ENCODE measurements around the gene PHF21A. TPM values are rescaled to one million over a fixed set of nuclear protein-coding genes. Genes with fewer than 3 reads are reported as not detected.

The PHF21A gene
- total and polyA plus RNA-seq, 4 donors: 3.6 to 8.5 (median 6.2) TPM

DNA sequence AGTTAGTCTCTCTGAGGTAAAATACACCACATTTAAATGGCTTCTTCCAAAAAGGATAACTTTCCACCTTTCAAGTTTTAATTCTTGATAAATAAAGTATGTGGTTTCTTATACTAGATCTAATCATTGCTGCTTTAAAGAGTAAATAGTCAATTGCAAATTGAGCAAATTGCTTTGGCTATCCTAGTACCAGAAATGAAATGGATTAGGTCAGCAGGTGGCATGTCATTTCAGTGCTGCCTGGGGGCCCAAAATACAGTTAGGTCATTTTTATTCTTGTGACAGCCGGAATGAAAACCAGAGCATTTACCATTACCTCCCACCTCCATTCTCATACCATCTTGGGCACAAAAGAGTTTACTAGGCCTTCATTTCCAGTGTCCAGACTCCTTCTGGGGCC, 70.2 kb downstream of the PHF21A start:
- no peak overlapping the region for H3K4me3 ChIP-seq (ENCODE audit: low read depth in 1 of 3, low read length in 3 of 3)
- WGBS: 100% methylated on average over 1 of the region's 1 CpG
- TF ChIP-seq, protein P1, sequence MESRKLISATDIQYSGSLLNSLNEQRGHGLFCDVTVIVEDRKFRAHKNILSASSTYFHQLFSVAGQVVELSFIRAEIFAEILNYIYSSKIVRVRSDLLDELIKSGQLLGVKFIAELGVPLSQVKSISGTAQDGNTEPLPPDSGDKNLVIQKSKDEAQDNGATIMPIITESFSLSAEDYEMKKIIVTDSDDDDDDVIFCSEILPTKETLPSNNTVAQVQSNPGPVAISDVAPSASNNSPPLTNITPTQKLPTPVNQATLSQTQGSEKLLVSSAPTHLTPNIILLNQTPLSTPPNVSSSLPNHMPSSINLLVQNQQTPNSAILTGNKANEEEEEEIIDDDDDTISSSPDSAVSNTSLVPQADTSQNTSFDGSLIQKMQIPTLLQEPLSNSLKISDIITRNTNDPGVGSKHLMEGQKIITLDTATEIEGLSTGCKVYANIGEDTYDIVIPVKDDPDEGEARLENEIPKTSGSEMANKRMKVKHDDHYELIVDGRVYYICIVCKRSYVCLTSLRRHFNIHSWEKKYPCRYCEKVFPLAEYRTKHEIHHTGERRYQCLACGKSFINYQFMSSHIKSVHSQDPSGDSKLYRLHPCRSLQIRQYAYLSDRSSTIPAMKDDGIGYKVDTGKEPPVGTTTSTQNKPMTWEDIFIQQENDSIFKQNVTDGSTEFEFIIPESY (IDR thresholded peaks at IDR 0.05): no peak
- TF ChIP-seq RAD21 (IDR thresholded peaks at IDR 0.05) (no peak), EGR1 (IDR thresholded peaks at IDR 0.05; ENCODE audit: low read depth in 2 of 2) (no peak), YY1 (IDR thresholded peaks at IDR 0.05) (no peak), ATF3 (IDR thresholded peaks at IDR 0.05) (no peak), HNF4A (conservative IDR thresholded peaks at IDR 0.05) (no peak), TAF1 (conservative IDR thresholded peaks at IDR 0.05) (no peak), REST (IDR thresholded peaks at IDR 0.05) (no peak), JUND (IDR thresholded peaks at IDR 0.05) (no peak), RXRA (IDR thresholded peaks at IDR 0.05) (no peak), MAX (IDR thresholded peaks at IDR 0.05) (no peak), HNF4G (IDR thresholded peaks at IDR 0.05) (no peak), NR2F2 (IDR thresholded peaks at IDR 0.05) (no peak), FOXA1 (IDR thresholded peaks at IDR 0.05) (no peak), SP1 (IDR thresholded peaks at IDR 0.05) (no peak)
- TF ChIP-seq, protein P2, sequence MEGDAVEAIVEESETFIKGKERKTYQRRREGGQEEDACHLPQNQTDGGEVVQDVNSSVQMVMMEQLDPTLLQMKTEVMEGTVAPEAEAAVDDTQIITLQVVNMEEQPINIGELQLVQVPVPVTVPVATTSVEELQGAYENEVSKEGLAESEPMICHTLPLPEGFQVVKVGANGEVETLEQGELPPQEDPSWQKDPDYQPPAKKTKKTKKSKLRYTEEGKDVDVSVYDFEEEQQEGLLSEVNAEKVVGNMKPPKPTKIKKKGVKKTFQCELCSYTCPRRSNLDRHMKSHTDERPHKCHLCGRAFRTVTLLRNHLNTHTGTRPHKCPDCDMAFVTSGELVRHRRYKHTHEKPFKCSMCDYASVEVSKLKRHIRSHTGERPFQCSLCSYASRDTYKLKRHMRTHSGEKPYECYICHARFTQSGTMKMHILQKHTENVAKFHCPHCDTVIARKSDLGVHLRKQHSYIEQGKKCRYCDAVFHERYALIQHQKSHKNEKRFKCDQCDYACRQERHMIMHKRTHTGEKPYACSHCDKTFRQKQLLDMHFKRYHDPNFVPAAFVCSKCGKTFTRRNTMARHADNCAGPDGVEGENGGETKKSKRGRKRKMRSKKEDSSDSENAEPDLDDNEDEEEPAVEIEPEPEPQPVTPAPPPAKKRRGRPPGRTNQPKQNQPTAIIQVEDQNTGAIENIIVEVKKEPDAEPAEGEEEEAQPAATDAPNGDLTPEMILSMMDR (IDR thresholded peaks at IDR 0.05; ENCODE audit: low read depth, low read length, missing input control): no peak
- no peaks in the 10 kb centered on the region for H3K4me1 ChIP-seq (ENCODE audit: control insufficient read depth in 4 of 4, insufficient read depth in 4 of 4, low read length in 3 of 4)
- no peak overlapping the region for H3K27ac ChIP-seq (ENCODE audit: low read depth in 1 of 2, low read length in 2 of 2)
- peaks cover 0 to 3% (median under 1%) of the 10 kb centered on the region in 4 donors for H3K36me3 ChIP-seq (ENCODE audit: control insufficient read depth in 4 of 4, insufficient read depth in 3 of 4, low read depth in 1 of 4, low read length in 3 of 4)
- DNase-seq (ENCODE audit: low spot score): no peak
- H3K9ac ChIP-seq (ENCODE audit: low read depth in 1 of 2, low read length in 2 of 2): no peak overlapping the region
- no peaks in the 10 kb centered on the region for H3K27me3 ChIP-seq (ENCODE audit: control insufficient read depth in 4 of 4, insufficient read depth in 4 of 4, low read length in 3 of 4)
- H3K9me3 ChIP-seq (ENCODE audit: control insufficient read depth in 4 of 4, low read length in 3 of 4): no peaks in the 10 kb centered on the region

- WGBS: 82% methylated on average over 2 of the region's 2 CpGs
- Histone ChIP-seq H3K4me3 (ENCODE audit: low read depth in 1 of 3, low read length in 3 of 3) (no peak overlapping the region), H3K4me1 (ENCODE audit: control insufficient read depth in 4 of 4, insufficient read depth in 4 of 4, low read length in 3 of 4) (no peaks in the 10 kb centered on the region)
Measured at GRCh38 chr11:46050662-46051061, 70.6 kb downstream of the PHF21A start.

More at GRCh38 chr11:46050662-46051061, 70.6 kb downstream of the PHF21A start:
- DNase-seq (ENCODE audit: low spot score): no peak
- Histone ChIP-seq H3K9me3 (ENCODE audit: control insufficient read depth in 4 of 4, low read length in 3 of 4) (no peaks in the 10 kb centered on the region), H3K36me3 (ENCODE audit: control insufficient read depth in 4 of 4, insufficient read depth in 3 of 4, low read depth in 1 of 4, low read length in 3 of 4) (peaks cover 0 to 3% (median under 1%) of the 10 kb centered on the region in 4 donors), H3K27me3 (ENCODE audit: control insufficient read depth in 4 of 4, insufficient read depth in 4 of 4, low read length in 3 of 4) (no peaks in the 10 kb centered on the region), H3K9ac (ENCODE audit: low read depth in 1 of 2, low read length in 2 of 2) (no peak overlapping the region), H3K27ac (ENCODE audit: low read depth in 1 of 2, low read length in 2 of 2) (no peak overlapping the region)
- TF ChIP-seq, protein P2 (IDR thresholded peaks at IDR 0.05; ENCODE audit: low read depth, low read length, missing input control): no peak
- TF ChIP-seq, protein P1 (IDR thresholded peaks at IDR 0.05): no peak
- TF ChIP-seq FOXA1 (IDR thresholded peaks at IDR 0.05): no peak
- TF ChIP-seq EGR1 (IDR thresholded peaks at IDR 0.05; ENCODE audit: low read depth in 2 of 2): no peak
- TF ChIP-seq FOXA2 (IDR thresholded peaks at IDR 0.05): no peak
- TF ChIP-seq YY1 (IDR thresholded peaks at IDR 0.05): no peak
- TF ChIP-seq SP1 (IDR thresholded peaks at IDR 0.05): no peak
- no peak for TF ChIP-seq RXRA (IDR thresholded peaks at IDR 0.05)
- no peak for TF ChIP-seq MAX (IDR thresholded peaks at IDR 0.05)
